Measurements from ENCODE around the gene ANO5.
"Not testable (repeated sequence)": the region's sequence is repeated elsewhere in the genome, so short reads cannot be mapped to it uniquely, and the experiment has no call there.

The ANO5 gene

GRCh38 chr11:22197139-22198005 lies 4.5 kb downstream of the ANO5 start:
- no peak for DNase-seq (ENCODE audit: low read depth in 1 of 2, low spot score in 1 of 2)

GRCh38 chr11:22199243-22199642 lies 6.4 kb downstream of the ANO5 start:
- DNase-seq (ENCODE audit: low read depth in 1 of 2, low spot score in 1 of 2): no peak

DNA sequence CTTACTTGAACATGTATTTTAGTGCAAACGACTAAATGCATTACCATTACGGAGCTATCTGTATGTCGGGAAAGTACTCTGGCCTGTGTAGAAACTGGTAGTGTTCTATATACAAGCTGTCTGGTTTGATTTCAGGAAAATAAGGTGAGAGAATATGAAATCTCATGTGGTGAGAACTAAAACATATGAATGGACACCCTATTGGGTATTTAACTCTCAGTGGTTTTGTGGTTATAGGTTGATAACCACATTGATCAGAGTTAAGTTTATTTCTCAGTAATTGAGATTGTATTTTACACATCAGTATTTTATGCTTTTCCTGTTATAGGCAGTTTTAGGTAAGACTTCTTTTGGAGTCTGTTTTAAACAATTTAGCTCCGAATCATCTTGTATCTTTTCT lies 10.4 kb downstream of the ANO5 start:
- DNase-seq (ENCODE audit: low read depth in 1 of 2, low spot score in 1 of 2): no peak

DNA sequence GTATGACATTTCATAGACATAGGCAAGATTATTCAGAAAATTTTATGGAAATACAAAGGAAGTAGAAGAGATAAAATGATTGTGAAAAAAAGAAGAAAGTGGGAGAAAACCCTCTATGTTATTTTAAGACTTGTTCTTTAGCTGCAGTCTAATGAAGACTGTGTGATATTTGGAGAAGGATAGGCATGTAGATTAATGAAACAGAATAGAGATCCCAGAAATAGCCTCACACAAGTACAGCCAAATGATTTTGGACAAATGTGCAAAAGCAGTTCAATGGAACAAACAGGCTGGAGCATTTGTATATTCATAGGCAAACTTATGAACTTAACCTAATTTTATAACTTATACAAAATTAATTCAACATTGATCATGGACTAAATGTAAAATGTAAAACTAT lies 14.3 kb downstream of the ANO5 start:
- DNase-seq (ENCODE audit: low read depth in 1 of 2, low spot score in 1 of 2): no peak

DNA sequence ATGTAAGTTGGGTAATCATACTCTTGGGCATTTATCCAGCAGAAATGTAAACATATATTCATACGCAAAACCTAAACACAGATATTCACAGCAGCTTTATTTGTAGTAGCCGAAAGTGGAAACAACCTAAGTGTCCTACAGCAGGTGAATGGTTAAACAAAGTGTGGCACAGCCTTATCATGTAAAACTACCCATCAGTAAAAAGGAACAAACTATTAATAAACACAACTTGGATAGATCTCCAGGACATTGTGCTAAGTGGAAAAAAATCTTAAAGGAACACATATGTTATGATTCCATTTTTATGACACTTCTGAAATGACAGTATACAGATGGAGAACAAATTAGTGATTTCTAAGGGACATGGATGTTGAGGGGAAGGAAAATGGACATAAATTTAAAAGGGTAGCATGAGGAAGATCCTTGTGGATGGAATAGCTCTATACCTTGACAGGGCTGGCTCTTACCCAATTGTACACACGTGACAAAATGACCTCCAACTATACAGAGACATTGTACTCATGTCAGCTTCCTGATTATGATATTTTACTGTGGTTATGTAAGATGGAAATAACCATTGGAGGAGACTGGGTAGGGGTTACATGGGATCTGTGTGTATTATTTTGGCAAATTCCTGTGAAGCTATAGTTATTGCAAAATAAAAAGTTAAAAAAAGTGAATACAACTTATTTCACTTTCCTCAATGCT lies 15.4 kb downstream of the ANO5 start:
- no peak for DNase-seq (ENCODE audit: low read depth in 1 of 2, low spot score in 1 of 2)

GRCh38 chr11:22216940-22217339 lies 24.1 kb downstream of the ANO5 start:
- DNase-seq (ENCODE audit: low read depth in 1 of 2, low spot score in 1 of 2): no peak

DNA sequence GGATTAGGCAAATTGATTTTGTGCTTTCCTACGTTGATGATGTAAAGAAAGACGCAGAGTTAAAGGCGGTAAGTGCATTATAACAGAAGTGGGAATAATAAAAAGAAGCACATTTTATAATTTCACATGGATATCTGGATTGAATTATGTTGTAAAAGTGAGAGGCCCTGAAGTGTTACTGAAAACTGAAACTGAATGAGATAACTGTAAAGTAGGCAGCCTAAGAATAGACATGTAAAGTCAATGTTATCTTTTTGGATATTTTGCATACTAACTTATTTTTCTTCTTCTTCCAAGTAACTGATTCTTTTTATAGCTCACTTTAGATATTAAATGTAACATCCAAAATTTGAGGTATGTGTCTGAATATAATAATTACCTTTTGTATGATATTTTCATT lies 28.3 kb downstream of the ANO5 start:
- no peak for DNase-seq (ENCODE audit: low read depth in 1 of 2, low spot score in 1 of 2)

DNA sequence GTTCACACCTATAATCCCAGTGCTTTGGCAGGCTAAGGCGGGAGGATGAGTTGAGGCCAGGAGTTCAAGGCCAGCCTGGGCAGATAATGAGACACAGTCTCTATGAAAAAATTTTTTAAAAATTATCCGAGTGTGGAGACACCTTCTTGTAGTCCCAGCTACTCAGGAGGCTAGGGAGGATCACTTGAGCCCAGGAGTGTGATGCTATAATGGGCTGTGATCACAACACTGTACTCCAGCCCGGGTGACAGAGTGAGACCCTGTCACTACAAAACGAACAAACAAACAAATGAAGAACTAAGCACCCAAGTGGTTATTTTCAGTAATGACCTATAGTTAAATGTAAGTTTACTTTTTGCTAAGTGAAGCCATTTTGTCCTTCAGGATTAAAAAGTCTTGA lies 32.3 kb downstream of the ANO5 start:
- DNase-seq (ENCODE audit: low read depth in 1 of 2, low spot score in 1 of 2): no peak

DNA sequence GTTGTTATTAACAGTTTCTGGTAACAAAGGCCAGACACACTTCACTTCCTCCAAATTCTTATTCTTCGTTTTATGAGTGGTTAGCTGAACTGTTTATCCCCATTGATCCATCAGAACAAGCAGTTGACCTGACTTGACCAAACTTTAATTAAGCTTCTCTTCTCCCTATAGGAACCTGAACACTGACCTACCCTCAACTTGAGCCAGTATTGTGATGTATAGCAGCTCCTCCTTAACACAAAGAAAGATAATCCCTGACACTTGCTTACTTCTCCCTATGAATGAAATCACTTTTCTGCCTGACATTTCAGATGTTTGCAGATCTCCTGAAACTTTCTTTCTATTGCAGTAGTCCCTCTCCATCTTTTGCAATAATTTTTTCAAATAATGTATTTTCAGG lies 41.9 kb downstream of the ANO5 start:
- no peak for DNase-seq (ENCODE audit: low read depth in 1 of 2, low spot score in 1 of 2)

DNA sequence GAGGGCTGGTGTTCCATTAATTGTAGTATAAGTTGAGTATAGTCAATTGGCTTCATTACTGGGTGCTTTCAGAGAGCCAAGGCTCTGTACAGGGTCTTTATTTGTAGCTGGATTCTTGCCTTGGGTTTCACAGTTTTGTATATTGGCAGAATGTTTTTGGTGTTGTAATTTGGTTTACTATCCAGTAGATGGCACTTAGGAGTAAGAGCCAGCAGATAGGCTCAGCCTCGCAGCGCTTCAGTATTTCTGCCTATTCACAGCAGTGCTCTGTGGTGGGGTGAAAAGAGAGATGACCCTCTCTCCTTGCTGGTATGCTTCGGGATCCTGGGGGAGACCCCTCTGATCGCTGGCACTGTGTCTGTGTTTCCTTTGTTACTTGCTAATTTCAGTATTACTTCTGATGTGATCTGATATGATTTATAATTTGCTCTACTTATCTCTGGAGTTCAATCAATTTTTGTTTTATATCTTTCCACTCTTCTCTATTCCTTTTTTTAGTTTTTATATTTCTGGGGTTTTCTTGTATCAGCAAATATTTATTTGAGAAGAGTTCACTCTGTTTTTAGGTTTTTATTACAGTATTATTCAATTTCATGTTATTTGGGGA lies 52.2 kb downstream of the ANO5 start:
- DNase-seq (ENCODE audit: low read depth in 1 of 2, low spot score in 1 of 2): no peak

GRCh38 chr11:22246992-22247391 lies 54.1 kb downstream of the ANO5 start:
- no peak for DNase-seq (ENCODE audit: low read depth in 1 of 2, low spot score in 1 of 2)

GRCh38 chr11:22249871-22250270 lies 57.0 kb downstream of the ANO5 start:
- DNase-seq (ENCODE audit: low read depth in 1 of 2, low spot score in 1 of 2): no peak

DNA sequence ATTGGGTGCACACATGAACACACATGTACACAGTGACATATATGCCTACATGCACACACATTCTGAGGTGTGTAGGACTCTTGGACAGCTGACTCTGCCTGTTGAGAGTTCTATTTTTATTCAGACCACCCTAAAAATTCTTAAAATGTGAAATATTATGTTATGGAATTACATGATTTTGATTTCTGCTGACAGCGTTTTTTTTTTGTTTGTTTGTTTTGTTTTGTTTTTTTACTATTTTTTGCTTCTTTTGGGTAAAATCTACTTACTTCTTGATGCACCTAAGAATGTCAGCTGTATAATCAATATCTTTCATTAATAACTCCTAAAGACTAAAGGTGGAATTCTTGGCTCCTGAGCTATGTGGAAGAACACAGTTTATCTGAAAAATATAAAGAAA lies 64.0 kb downstream of the ANO5 start:
- no peak for DNase-seq (ENCODE audit: low read depth in 1 of 2, low spot score in 1 of 2)

- DNase-seq (ENCODE audit: low read depth in 1 of 2, low spot score in 1 of 2): no peak
Observed at GRCh38 chr11:22263613-22264012, 70.7 kb downstream of the ANO5 start.

GRCh38 chr11:22268983-22269624 lies 76.2 kb downstream of the ANO5 start:
- DNase-seq (ENCODE audit: low read depth in 1 of 2, low spot score in 1 of 2): not testable (repeated sequence)

- DNase-seq (ENCODE audit: low read depth in 1 of 2, low spot score in 1 of 2): no peak
Observed at GRCh38 chr11:22273781-22274180, 80.9 kb downstream of the ANO5 start.

DNA sequence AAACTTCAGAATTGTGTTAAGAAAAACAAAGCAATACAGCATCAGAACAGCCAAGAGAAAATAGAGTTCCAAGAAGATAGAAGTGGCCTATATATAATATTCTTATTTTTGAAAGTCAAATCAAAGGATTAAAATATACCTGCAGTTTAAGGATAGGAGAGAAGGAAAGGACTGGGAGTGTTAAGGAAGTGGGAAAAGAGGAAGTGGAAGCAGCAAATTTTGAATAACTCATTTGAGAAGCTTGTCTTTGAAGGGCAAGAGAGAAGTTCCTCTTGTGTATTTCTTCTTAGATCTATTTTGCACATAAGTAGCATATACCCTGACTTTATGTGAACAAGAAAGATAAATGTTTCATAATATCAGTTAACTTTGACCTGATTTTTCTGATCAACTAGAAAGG lies 82.7 kb downstream of the ANO5 start:
- DNase-seq (ENCODE audit: low read depth in 1 of 2, low spot score in 1 of 2): no peak

- no peak for DNase-seq (ENCODE audit: low read depth in 1 of 2, low spot score in 1 of 2)
Observed at GRCh38 chr11:22276535-22276934, 83.7 kb downstream of the ANO5 start.

GRCh38 chr11:22284991-22285390 lies 92.1 kb downstream of the ANO5 start:
- DNase-seq (ENCODE audit: low read depth in 1 of 2, low spot score in 1 of 2): not testable (repeated sequence)

GRCh38 chr11:22302368-22302767 lies 109.5 kb downstream of the ANO5 start:
- DNase-seq (ENCODE audit: low read depth in 1 of 2, low spot score in 1 of 2): no peak

GRCh38 chr11:22304337-22304961 lies 111.6 kb downstream of the ANO5 start:
- DNase-seq (ENCODE audit: low read depth in 1 of 2, low spot score in 1 of 2): no peak
